ENCODE results near the gene SLC7A14.

The SLC7A14 gene

GRCh38 chr3:170480111-170480510 is 105.8 kb downstream of the SLC7A14 start:
- no peak for TF ChIP-seq Cebpa-rat (IDR thresholded peaks at IDR 0.05)
- Histone ChIP-seq H3K4me3 (no peak overlapping the region), H3K27ac (no peak overlapping the region), H3K9ac (no peak overlapping the region), H3K4me1 (no peaks in the 10 kb centered on the region), H3K27me3 (no peaks in the 10 kb centered on the region), H3K4me2 (no peak overlapping the region), H4K20me1 (no peaks in the 10 kb centered on the region), H3K36me3 (no peaks in the 10 kb centered on the region), H3K9me3 (no peaks in the 10 kb centered on the region)

- no peaks in the 10 kb centered on the region for H4K20me1 ChIP-seq
- no peak for TF ChIP-seq Cebpa-rat (IDR thresholded peaks at IDR 0.05)
- H3K36me3 ChIP-seq = no peaks in the 10 kb centered on the region
- no peaks in the 10 kb centered on the region for H3K27me3 ChIP-seq
- no peak overlapping the region for H3K9ac ChIP-seq
- no peaks in the 10 kb centered on the region for H3K4me1 ChIP-seq
- H3K4me2 ChIP-seq = no peak overlapping the region
- H3K4me3 ChIP-seq = no peak overlapping the region
- no peaks in the 10 kb centered on the region for H3K9me3 ChIP-seq
- no peak overlapping the region for H3K27ac ChIP-seq
Observed at GRCh38 chr3:170477395-170477794, 108.5 kb downstream of the SLC7A14 start.

GRCh38 chr3:170476291-170476690 is 109.6 kb downstream of the SLC7A14 start:
- H4K20me1 ChIP-seq = no peaks in the 10 kb centered on the region

GRCh38 chr3:170475092-170475685 is 110.7 kb downstream of the SLC7A14 start:
- Histone ChIP-seq H3K9ac (no peak overlapping the region), H3K27me3 (no peaks in the 10 kb centered on the region), H3K4me3 (no peak overlapping the region), H3K4me1 (no peaks in the 10 kb centered on the region), H3K4me2 (no peak overlapping the region), H3K36me3 (no peaks in the 10 kb centered on the region), H4K20me1 (no peaks in the 10 kb centered on the region), H3K27ac (no peak overlapping the region), H3K9me3 (no peaks in the 10 kb centered on the region)
- no peak for TF ChIP-seq Cebpa-rat (IDR thresholded peaks at IDR 0.05)

More at GRCh38 chr3:170476291-170476690, 109.6 kb downstream of the SLC7A14 start:
- H3K9ac ChIP-seq = no peak overlapping the region
- no peak overlapping the region for H3K27ac ChIP-seq
- H3K9me3 ChIP-seq = no peaks in the 10 kb centered on the region
- TF ChIP-seq Cebpa-rat (IDR thresholded peaks at IDR 0.05) = no peak
- H3K4me2 ChIP-seq = no peak overlapping the region
- no peak overlapping the region for H3K4me3 ChIP-seq
- no peaks in the 10 kb centered on the region for H3K27me3 ChIP-seq
- H3K4me1 ChIP-seq = no peaks in the 10 kb centered on the region
- H3K36me3 ChIP-seq = no peaks in the 10 kb centered on the region

- no peak for TF ChIP-seq Cebpa-rat (IDR thresholded peaks at IDR 0.05)
- Histone ChIP-seq H4K20me1 (no peaks in the 10 kb centered on the region), H3K9ac (no peak overlapping the region), H3K4me3 (no peak overlapping the region), H3K4me2 (no peak overlapping the region), H3K4me1 (no peaks in the 10 kb centered on the region), H3K27ac (no peak overlapping the region), H3K9me3 (no peaks in the 10 kb centered on the region), H3K27me3 (no peaks in the 10 kb centered on the region), H3K36me3 (no peaks in the 10 kb centered on the region)
Observed at GRCh38 chr3:170473358-170473757, 112.5 kb downstream of the SLC7A14 start.

GRCh38 chr3:170471149-170471548 is 114.7 kb downstream of the SLC7A14 start:
- Histone ChIP-seq H3K36me3 (no peaks in the 10 kb centered on the region), H3K9me3 (no peaks in the 10 kb centered on the region), H3K27ac (no peak overlapping the region), H3K9ac (no peak overlapping the region), H3K4me2 (no peak overlapping the region), H4K20me1 (no peaks in the 10 kb centered on the region), H3K4me3 (no peak overlapping the region), H3K27me3 (no peaks in the 10 kb centered on the region), H3K4me1 (no peaks in the 10 kb centered on the region)
- no peak for TF ChIP-seq Cebpa-rat (IDR thresholded peaks at IDR 0.05)

GRCh38 chr3:170470063-170471016 is 115.5 kb downstream of the SLC7A14 start:
- no peaks in the 10 kb centered on the region for H3K4me1 ChIP-seq
- no peaks in the 10 kb centered on the region for H3K36me3 ChIP-seq
- H3K27ac ChIP-seq = no peak overlapping the region
- no peaks in the 10 kb centered on the region for H3K9me3 ChIP-seq
- H3K4me2 ChIP-seq = no peak overlapping the region
- no peaks in the 10 kb centered on the region for H3K27me3 ChIP-seq
- H4K20me1 ChIP-seq = no peaks in the 10 kb centered on the region
- no peak for TF ChIP-seq Cebpa-rat (IDR thresholded peaks at IDR 0.05)
- no peak overlapping the region for H3K9ac ChIP-seq
- H3K4me3 ChIP-seq = no peak overlapping the region

- no peak overlapping the region for H3K9ac ChIP-seq
- no peaks in the 10 kb centered on the region for H3K4me1 ChIP-seq
- no peak for TF ChIP-seq Cebpa-rat (IDR thresholded peaks at IDR 0.05)
- H3K27ac ChIP-seq = no peak overlapping the region
- H4K20me1 ChIP-seq = no peaks in the 10 kb centered on the region
- H3K9me3 ChIP-seq = no peaks in the 10 kb centered on the region
- H3K4me3 ChIP-seq = no peak overlapping the region
- H3K27me3 ChIP-seq = no peaks in the 10 kb centered on the region
- H3K4me2 ChIP-seq = no peak overlapping the region
- H3K36me3 ChIP-seq = no peaks in the 10 kb centered on the region
Observed at GRCh38 chr3:170469151-170470062, 116.5 kb downstream of the SLC7A14 start.

- no peaks in the 10 kb centered on the region for H3K27me3 ChIP-seq
- no peak overlapping the region for H3K27ac ChIP-seq
- H3K4me3 ChIP-seq = no peak overlapping the region
- no peaks in the 10 kb centered on the region for H3K36me3 ChIP-seq
- H3K9me3 ChIP-seq = no peaks in the 10 kb centered on the region
- no peak overlapping the region for H3K9ac ChIP-seq
- no peak overlapping the region for H3K4me2 ChIP-seq
- no peaks in the 10 kb centered on the region for H4K20me1 ChIP-seq
- no peak for TF ChIP-seq Cebpa-rat (IDR thresholded peaks at IDR 0.05)
- H3K4me1 ChIP-seq = no peaks in the 10 kb centered on the region
Observed at GRCh38 chr3:170467571-170468147, 118.2 kb downstream of the SLC7A14 start.
